PC-9 (cell line): Measurements from ENCODE around the gene TMOD2. TPM values are rescaled to one million over a fixed set of nuclear protein-coding genes. Genes with fewer than 3 reads are reported as not detected.

ENCODE experiments used
- BruUV-seq: library from RNA; stranded (reverse); fragments of 400-500 nt; replicated peaks from 2 replicates; lab custom pipeline; 2021; lab: Mats Ljungman, UMichigan
- CTCF ChIA-PET: fragments of 300-600 bp; sonication (Branson Sonifier 250); formaldehyde crosslinking; loops from one replicate; lab custom pipeline; 2022; ENCODE audit warnings: antibody characterized with exemption; lab: Charles Lee
- POLR2A ChIA-PET: fragments of 300-600 bp; sonication (Branson Sonifier 250); formaldehyde crosslinking; loops from one replicate; lab custom pipeline; 2022; ENCODE audit warnings: antibody characterized with exemption; ENCODE audit not compliant: unreplicated experiment; lab: Charles Lee
- DNase-seq, 2 experiments: peaks; one replicate each; pipeline versions ENCODE4 v3.0.0 to v3.0.0-alpha.2; 2015 to 2022; ENCODE audit warnings: mixed read lengths in 1 of 2
- H2AFZ ChIP-seq: fragments of 200-600 bp; sonication (generic); 2 replicates; pipeline ENCODE4 v1.8.1; 2017; ENCODE audit warnings: antibody characterized with exemption
- H3F3A ChIP-seq: fragments of 200-600 bp; sonication (generic); 2 replicates; pipeline ENCODE4 v1.8.1; 2017; ENCODE audit warnings: antibody characterized with exemption, mild to moderate bottlenecking, low read depth; ENCODE audit not compliant: insufficient read depth
- H3K27ac ChIP-seq: fragments of 200-600 bp; sonication (generic); 2 replicates; pipeline ENCODE4 v1.6.1; 2016; ENCODE audit warnings: mixed run types
- H3K27me3 ChIP-seq: fragments of 200-600 bp; sonication (generic); 2 replicates; pipeline ENCODE4 v1.6.1; 2016; ENCODE audit warnings: low read depth, mixed run types; ENCODE audit not compliant: insufficient read depth
- H3K36me3 ChIP-seq: fragments of 200-600 bp; sonication (generic); 2 replicates; pipeline ENCODE4 v1.6.1; 2016; ENCODE audit warnings: low read depth, mixed run types
- H3K4me1 ChIP-seq: fragments of 200-600 bp; sonication (generic); replicated peaks from 2 replicates; pipeline ENCODE4 v1.6.1; 2016; ENCODE audit warnings: mixed run types; ENCODE audit not compliant: insufficient read depth
- H3K4me2 ChIP-seq: fragments of 200-600 bp; sonication (generic); 2 replicates; pipeline ENCODE4 v1.6.1; 2017; ENCODE audit warnings: mixed run types
- H3K4me3 ChIP-seq: fragments of 200-600 bp; sonication (generic); 2 replicates; pipeline ENCODE4 v1.6.1; 2016; ENCODE audit warnings: mixed run types
- H3K79me2 ChIP-seq: fragments of 200-600 bp; sonication (generic); 2 replicates; pipeline ENCODE4 v1.6.1; 2017; ENCODE audit warnings: low read depth, mixed run types
- H3K9me2 ChIP-seq: fragments of 200-600 bp; sonication (generic); 2 replicates; pipeline ENCODE4 v1.8.1; 2017; ENCODE audit warnings: mild to moderate bottlenecking; ENCODE audit not compliant: insufficient read depth
- H3K9me3 ChIP-seq: fragments of 200-600 bp; sonication (generic); 2 replicates; pipeline ENCODE4 v1.8.1; 2016; ENCODE audit warnings: low read depth; ENCODE audit not compliant: insufficient read depth
- H4K20me1 ChIP-seq: fragments of 200-600 bp; sonication (generic); 2 replicates; pipeline ENCODE4 v1.8.1; 2017; ENCODE audit not compliant: insufficient read depth
- CTCF ChIP-seq: fragments of 200-600 bp; sonication (generic); conservative IDR thresholded peaks from 2 replicates; pipeline ENCODE4 v1.6.1; 2017; ENCODE audit warnings: mixed run types, antibody characterized with exemption, mild to moderate bottlenecking, moderate library complexity
- EZH2 ChIP-seq: fragments of 200-600 bp; sonication (generic); IDR thresholded peaks from 2 replicates; pipeline ENCODE4 v1.8.0; 2017; ENCODE audit warnings: antibody characterized with exemption, low read depth
- intact Hi-C: fragments of 100-400 bp; cut with micrococcal nuclease; formaldehyde crosslinking; loops from one replicate; pipeline ENCODE4 v1.10.0; 2022; ENCODE audit not compliant: unreplicated experiment
- total RNA-seq: library from RNA; stranded (reverse); gene quantifications from 2 replicates; pipeline ENCODE4 v1.2.3, GENCODE V29; 2021

The TMOD2 gene
- total RNA-seq, 1 experiment from 2014 or later = 4.2 TPM

- POLR2A ChIA-PET = no interaction called here
- Histone ChIP-seq H3K4me2 (no peak overlapping the region), H2AFZ (no peak overlapping the region), H3K4me3 (no peak overlapping the region), H3K36me3 (no peaks in the 10 kb centered on the region), H3F3A (peaks cover 38% of the 10 kb centered on the region), H3K4me1 (peaks cover 42% of the 10 kb centered on the region), H3K27me3 (no peaks in the 10 kb centered on the region), H3K27ac (no peak overlapping the region), H4K20me1 (no peaks in the 10 kb centered on the region), H3K79me2 (peaks cover 99% of the 10 kb centered on the region), H3K9me3 (no peaks in the 10 kb centered on the region), H3K9me2 (no peaks in the 10 kb centered on the region)
- no peak for DNase-seq
- CTCF ChIA-PET = no interaction called here
- TF ChIP-seq EZH2 (no peak), CTCF (no peak)
- intact Hi-C loops = no loop called here
- BruUV-seq = no TSS peak
These were observed 97.4 kb downstream of the TMOD2 start for GRCh38 chr15:51848811-51849210.

GRCh38 chr15:51849860-51850259 lies 98.5 kb downstream of the TMOD2 start:
- Histone ChIP-seq H3K36me3 (no peaks in the 10 kb centered on the region), H2AFZ (no peak overlapping the region)

GRCh38 chr15:51853998-51854397 lies 102.6 kb downstream of the TMOD2 start:
- H4K20me1 ChIP-seq = no peaks in the 10 kb centered on the region
- H3F3A ChIP-seq = no peaks in the 10 kb centered on the region
- H3K4me3 ChIP-seq = no peak overlapping the region
- no peaks in the 10 kb centered on the region for H3K27me3 ChIP-seq
- no peak for TF ChIP-seq CTCF
- TF ChIP-seq EZH2 = no peak
- H3K4me2 ChIP-seq = no peak overlapping the region
- peaks cover 93% of the 10 kb centered on the region for H3K79me2 ChIP-seq
- H3K4me1 ChIP-seq = no peaks in the 10 kb centered on the region
- intact Hi-C loops = no loop called here
- POLR2A ChIA-PET = interaction anchor here (0.6 kb wide), 1 partner anchor 25 kb away, joined by 7 read pairs; no protein-coding TSS in a partner anchor
- CTCF ChIA-PET = no interaction called here
- no peak overlapping the region for H3K27ac ChIP-seq
- no peaks in the 10 kb centered on the region for H3K9me3 ChIP-seq
- no peaks in the 10 kb centered on the region for H3K36me3 ChIP-seq
- no peak overlapping the region for H2AFZ ChIP-seq
- DNase-seq = no peak
- H3K9me2 ChIP-seq = no peaks in the 10 kb centered on the region
- BruUV-seq = no TSS peak

More at GRCh38 chr15:51849860-51850259, 98.5 kb downstream of the TMOD2 start:
- POLR2A ChIA-PET = no interaction called here
- BruUV-seq = no TSS peak
- Histone ChIP-seq H3F3A (peaks cover 30% of the 10 kb centered on the region), H3K79me2 (peaks cover 99% of the 10 kb centered on the region), H4K20me1 (no peaks in the 10 kb centered on the region), H3K9me3 (no peaks in the 10 kb centered on the region), H3K4me3 (no peak overlapping the region), H3K27me3 (no peaks in the 10 kb centered on the region), H3K9me2 (no peaks in the 10 kb centered on the region), H3K27ac (no peak overlapping the region), H3K4me1 (peaks cover 32% of the 10 kb centered on the region), H3K4me2 (no peak overlapping the region)
- DNase-seq = no peak
- no peak for TF ChIP-seq EZH2
- TF ChIP-seq CTCF = no peak
- intact Hi-C loops = no loop called here
- CTCF ChIA-PET = no interaction called here
